Left cardiac atrium (tissue), 4 donors: Measurements from ENCODE around the gene SGPL1. TPM values are rescaled to one million over a fixed set of nuclear protein-coding genes. Genes with fewer than 3 reads are reported as not detected.

ENCODE experiments used
- ATAC-seq, 2 donors: fragments of 200-7000 bp; cut with Tn5 transposase; one replicate each; pipeline ENCODE4 v1.9.1; 2020; ENCODE audit warnings: mild to moderate bottlenecking in 2 of 2, moderate library complexity in 2 of 2
- DNase-seq: peaks from one replicate; pipeline ENCODE4 v3.0.0-alpha.2; 2020
- intact Hi-C, 2 donors: fragments of 100-400 bp; cut with DNase I; formaldehyde crosslinking; loops; one replicate each; pipeline versions ENCODE4 v1.14.1 to v1.15.1; 2022 to 2023
- total RNA-seq, 2 donors: library from RNA; stranded (reverse); fragmentation: NEBNext Ultra II Directional; extraction: Animal tissue kit (Norgen Biotek cat#: 25700); gene quantifications; one replicate each; pipeline ENCODE4 v1.2.1, GENCODE V29; 2021
- donor health status: DM: no; HTN: yes; CAD: no.
- donor health status: DM: no; HTN: yes; CAD: no; lungs with severe emphysema.
- donor health status: DM: yes; HTN: yes; CAD: no.
- donor health status: Dilated cardiomyopathy.

The SGPL1 gene
- total RNA-seq, 2 donors from 2014 or later: 18.5 to 19.3 TPM

GRCh38 chr10:70833601-70834000, 17.9 kb downstream of the SGPL1 start:
- ATAC-seq: no peak
- intact Hi-C loops: no loop called here
- no peak for DNase-seq

DNA sequence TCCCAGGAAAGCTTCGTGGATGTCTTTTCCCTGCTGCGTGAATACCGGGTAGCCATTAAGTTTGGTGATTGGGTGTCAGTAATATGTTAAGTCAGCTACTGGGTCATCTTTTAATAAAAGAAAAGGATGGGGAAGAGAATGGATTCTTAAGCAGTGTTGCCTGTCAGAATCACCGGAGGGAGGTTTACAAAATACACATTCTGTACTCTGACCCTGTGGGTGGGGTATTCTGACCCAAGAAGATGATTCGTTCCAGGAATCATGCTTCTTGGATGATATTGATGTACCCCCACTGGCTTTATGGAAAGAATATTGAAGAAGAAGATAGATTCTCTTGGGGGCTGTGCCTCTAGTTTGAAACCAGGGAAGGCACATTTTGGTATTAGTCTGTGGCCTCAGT, 18.3 kb downstream of the SGPL1 start:
- ATAC-seq: no peak
- intact Hi-C loops: no loop called here
- no peak for DNase-seq

- DNase-seq (no peak), ATAC-seq (no peak)
- intact Hi-C loops: no loop called here
Measured at GRCh38 chr10:70834441-70835151, 18.8 kb downstream of the SGPL1 start.

- ATAC-seq (no peak), DNase-seq (no peak)
- intact Hi-C loops: no loop called here
Measured at GRCh38 chr10:70836319-70836718, 20.6 kb downstream of the SGPL1 start.

- no peak for ATAC-seq
- intact Hi-C loops: no loop called here
- no peak for DNase-seq
Measured at GRCh38 chr10:70837660-70838059, 21.9 kb downstream of the SGPL1 start.

- DNase-seq (no peak), ATAC-seq (no peak)
- intact Hi-C loops: no loop called here
Measured at GRCh38 chr10:70838270-70838805, 22.6 kb downstream of the SGPL1 start.

DNA sequence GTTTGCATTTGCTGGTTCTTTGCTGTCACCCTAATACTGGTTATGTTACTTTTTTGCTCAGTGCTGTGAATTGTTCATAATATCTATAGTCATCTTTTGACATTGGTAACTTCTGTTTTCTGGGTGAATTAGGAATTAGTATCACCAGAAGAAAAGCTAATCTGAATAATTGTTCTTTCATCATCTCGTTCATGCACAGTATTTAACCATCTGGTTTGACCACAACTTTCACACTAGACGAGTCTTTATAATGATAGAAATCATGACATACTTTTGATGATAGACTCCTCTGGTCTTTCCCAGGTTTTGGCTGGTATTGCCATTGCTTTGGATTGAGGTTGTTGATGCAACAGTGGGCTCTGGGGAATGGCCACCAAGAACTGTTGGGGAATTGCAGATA, 25.1 kb downstream of the SGPL1 start:
- ATAC-seq (no peak), DNase-seq (no peak)
- intact Hi-C loops: no loop called here

- ATAC-seq (no peak), DNase-seq (no peak)
- intact Hi-C loops: no loop called here
Measured at GRCh38 chr10:70843333-70843732, 27.6 kb downstream of the SGPL1 start.

- no peak for DNase-seq
- ATAC-seq: no peak
- intact Hi-C loops: no loop called here
Measured at GRCh38 chr10:70843776-70844489, 28.2 kb downstream of the SGPL1 start.

- no peak for DNase-seq
- intact Hi-C loops: no loop called here
- no peak for ATAC-seq
Measured at GRCh38 chr10:70845256-70845655, 29.5 kb downstream of the SGPL1 start.

DNA sequence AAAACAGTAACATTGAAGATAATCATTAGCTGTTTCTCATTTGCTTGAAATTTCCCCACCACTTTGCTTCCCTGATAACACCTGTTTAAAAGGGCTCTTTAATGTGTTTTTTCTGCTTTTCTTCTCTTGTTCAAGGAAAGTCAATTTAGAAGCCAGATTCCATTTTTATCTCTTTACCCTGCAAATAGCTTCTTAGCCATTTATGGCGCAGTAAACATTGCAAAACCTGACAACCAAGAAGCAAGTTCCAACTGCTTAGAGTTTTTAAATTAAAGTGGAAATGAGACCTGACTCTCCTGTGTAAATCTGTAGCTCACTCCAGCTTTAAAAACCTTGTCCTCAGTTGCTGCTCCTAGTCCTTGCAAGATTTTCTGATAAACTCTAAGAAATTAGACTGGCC, 30.1 kb downstream of the SGPL1 start:
- intact Hi-C loops: no loop called here

DNA sequence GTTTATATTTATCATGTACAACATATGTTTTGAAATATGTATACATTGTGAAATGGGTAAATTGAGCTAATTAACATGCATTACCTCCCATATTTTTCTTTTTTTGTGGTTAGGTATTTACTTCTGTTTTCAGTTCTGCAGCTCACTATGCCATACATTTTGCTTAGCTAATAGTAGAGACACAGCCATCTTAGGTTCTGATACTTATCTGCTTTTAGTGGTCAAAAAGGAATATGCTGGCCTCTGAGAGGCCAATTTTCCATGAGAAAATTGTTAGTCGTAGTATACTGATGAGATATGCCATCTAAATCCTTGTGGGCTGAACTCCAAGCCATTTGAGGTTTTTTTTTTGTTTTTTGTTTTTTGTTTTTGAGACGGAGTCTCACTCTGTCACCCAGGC, 31.0 kb downstream of the SGPL1 start:
- ATAC-seq: no peak
- DNase-seq: no peak
- intact Hi-C loops: no loop called here

More for the DNA sequence above, 30.1 kb downstream of the SGPL1 start:
- ATAC-seq (no peak), DNase-seq (no peak)

DNA sequence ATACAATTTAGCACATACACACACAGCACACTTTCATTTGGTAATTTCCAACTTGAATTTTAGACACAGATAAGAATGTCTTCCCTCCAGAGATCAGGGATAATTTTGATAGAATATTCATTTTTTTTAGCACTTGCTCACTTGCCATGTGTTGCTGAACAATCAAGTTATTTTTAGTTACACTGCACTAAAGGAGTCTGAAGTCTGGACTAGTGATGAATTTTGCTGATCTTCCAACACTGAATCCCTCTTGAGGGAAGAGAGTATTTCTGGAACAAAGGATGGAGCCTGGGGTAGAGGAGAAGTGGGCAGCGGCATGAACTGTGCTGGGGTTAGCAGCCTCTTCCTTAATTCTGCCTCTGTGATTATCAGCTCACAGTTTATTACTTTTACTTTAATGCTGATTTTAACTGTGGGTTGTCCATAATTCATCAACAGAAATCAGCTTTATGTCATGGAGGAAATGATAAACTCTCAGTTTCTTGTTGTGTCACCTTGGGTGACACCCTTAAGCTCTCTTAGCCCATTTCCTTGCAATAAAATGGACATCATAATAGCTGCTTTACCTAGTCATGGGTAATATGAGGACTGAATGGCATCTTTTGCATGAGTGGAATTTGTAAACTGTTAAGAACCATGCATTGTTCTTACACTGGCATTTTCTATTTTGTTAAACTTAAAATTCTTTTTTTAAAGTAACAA, 32.1 kb downstream of the SGPL1 start:
- DNase-seq (no peak), ATAC-seq (peak in 1 of 2 donors; percentile 45)
- intact Hi-C loops: no loop called here

DNA sequence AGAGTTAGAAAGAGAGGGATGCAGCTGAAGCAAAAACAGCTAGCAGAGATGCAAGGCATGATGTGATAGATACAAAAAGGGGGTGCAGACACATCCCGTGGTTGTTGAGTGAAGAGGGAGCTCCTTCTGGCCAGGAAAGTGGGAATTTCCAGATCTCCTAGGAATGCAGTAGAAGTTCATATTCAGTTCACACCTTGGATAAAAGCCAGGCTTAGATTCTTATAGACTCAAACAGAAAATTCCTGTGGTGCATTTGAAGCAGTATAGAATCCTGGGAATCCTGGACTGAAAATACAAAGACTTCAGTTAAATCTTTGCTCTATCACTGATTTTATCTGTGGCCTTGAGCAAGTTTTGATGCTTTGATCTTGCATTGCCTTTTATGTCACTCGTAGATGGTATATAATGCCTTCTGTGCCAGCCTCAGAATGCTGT, 33.9 kb downstream of the SGPL1 start:
- intact Hi-C loops: no loop called here
- DNase-seq: no peak
- no peak for ATAC-seq

DNA sequence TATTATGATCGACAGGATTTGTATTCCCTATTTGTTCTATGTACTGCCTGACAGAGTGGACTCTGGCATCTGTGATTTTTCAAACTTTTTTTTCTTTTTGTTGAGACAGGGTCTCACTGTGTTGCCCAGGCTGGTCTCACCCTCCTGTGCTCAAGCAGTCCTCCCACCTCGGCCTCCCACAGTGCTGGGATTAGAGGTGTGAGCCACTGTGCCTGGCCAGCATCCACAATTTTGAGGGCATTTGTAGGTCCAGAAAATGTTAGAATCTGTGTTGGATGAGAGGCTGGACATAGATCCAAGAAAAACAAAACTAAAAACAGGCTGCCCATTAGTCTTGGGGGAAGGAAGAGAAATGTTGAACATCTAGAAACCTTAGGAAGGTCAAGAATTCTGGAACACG, 34.3 kb downstream of the SGPL1 start:
- no peak for ATAC-seq
- no peak for DNase-seq
- intact Hi-C loops: no loop called here

- no peak for DNase-seq
- intact Hi-C loops: no loop called here
- ATAC-seq: no peak
Measured at GRCh38 chr10:70851597-70852475, 36.1 kb downstream of the SGPL1 start.

DNA sequence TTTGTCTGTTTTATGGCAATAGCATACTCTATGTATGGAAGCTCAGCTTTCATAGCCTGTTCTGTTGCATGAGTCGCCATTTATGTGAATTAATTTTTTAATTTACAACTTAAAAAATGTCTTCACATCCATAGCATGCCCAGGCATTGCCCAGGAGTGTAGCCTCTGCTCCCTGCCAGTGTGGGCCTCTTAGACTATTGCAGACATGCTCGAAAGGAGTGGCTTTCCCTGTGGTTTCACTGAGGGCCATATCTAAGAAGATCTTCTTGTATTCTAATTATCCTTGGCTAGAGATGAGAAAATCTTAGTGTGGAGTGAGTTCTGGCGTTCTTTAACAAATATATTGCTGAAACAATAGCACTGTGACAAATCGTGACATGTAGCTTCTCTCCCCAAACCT, 37.3 kb downstream of the SGPL1 start:
- no peak for DNase-seq
- ATAC-seq: no peak
- intact Hi-C loops: no loop called here

DNA sequence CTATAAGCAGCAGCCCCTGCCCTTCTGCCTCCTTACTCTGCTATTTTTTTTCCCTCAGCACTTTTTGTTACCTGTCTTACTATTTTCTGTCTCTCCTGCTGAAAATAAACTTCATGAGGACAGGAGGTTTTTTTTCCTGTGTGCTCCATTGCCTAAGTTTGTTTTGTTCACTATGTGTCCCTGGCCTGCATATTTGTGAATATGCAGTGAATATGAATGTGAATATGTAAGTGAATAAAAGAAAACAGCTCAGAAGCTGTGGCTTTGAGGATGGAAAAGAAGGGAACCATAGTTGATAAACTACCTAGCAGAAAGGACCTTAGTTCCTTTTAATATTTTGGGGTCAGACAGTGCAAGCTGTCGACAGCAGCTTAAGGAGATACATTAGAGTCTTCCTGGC, 37.7 kb downstream of the SGPL1 start:
- DNase-seq (no peak), ATAC-seq (no peak)
- intact Hi-C loops: no loop called here

- intact Hi-C loops: no loop called here
Measured at GRCh38 chr10:70856454-70856853, 40.7 kb downstream of the SGPL1 start.

More at GRCh38 chr10:70856454-70856853, 40.7 kb downstream of the SGPL1 start:
- ATAC-seq: no peak
- DNase-seq: no peak
